HUES6 (cell line): ENCODE results near the gene SH2D1A.

Source experiments
- H3K27ac ChIP-seq: 2 replicates; pipeline ENCODE4 v1.7.0; 2013; ENCODE audit warnings: low read depth, mild to moderate bottlenecking, low read length, inconsistent platforms
- H3K27me3 ChIP-seq: 2 replicates; pipeline ENCODE4 v1.6.1; 2013; ENCODE audit warnings: low read length; ENCODE audit not compliant: control insufficient read depth, insufficient read depth
- H3K36me3 ChIP-seq: 2 replicates; pipeline ENCODE4 v1.6.1; 2013; ENCODE audit warnings: low read length; ENCODE audit not compliant: control insufficient read depth, insufficient read depth
- H3K4me1 ChIP-seq: 2 replicates; pipeline ENCODE4 v1.6.1; 2013; ENCODE audit warnings: low read length; ENCODE audit not compliant: control insufficient read depth, insufficient read depth
- H3K4me3 ChIP-seq: 2 replicates; pipeline ENCODE4 v1.5.1; 2013; ENCODE audit warnings: low read depth, low read length
- H3K9ac ChIP-seq: one replicate; pipeline ENCODE4 v1.6.1; 2013; ENCODE audit warnings: mild to moderate bottlenecking, low read length
- H3K9me3 ChIP-seq: 2 replicates; pipeline ENCODE4 v1.6.1; 2013; ENCODE audit warnings: low read depth, low read length; ENCODE audit not compliant: control insufficient read depth, insufficient read depth

The SH2D1A gene

DNA sequence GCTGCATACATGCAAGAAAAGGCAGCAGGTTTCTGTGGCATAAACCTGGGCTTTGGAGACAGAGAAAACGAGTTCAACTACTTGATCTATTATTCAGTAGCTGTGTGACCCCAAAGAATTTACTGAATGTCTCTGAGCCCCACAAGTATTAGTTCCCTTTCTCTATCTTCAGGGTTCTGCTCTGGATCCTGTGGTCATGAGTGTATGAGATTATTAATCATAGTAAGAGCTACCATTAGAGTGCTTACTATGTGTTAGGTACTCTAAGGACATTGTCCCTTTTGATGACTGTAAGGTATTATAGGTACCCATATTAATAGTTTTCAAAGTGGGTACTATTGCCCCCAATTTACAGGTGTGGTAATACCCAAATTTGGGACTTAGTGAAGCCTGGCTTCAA, 8.4 kb upstream of the SH2D1A start:
- Histone ChIP-seq H3K9me3 (no peaks in the 10 kb centered on the region), H3K27ac (no peak overlapping the region), H3K9ac (no peak overlapping the region), H3K4me3 (no peak overlapping the region), H3K36me3 (no peaks in the 10 kb centered on the region), H3K4me1 (no peaks in the 10 kb centered on the region), H3K27me3 (peaks cover 10% of the 10 kb centered on the region; the same call in 1 of the 2 replicates)

DNA sequence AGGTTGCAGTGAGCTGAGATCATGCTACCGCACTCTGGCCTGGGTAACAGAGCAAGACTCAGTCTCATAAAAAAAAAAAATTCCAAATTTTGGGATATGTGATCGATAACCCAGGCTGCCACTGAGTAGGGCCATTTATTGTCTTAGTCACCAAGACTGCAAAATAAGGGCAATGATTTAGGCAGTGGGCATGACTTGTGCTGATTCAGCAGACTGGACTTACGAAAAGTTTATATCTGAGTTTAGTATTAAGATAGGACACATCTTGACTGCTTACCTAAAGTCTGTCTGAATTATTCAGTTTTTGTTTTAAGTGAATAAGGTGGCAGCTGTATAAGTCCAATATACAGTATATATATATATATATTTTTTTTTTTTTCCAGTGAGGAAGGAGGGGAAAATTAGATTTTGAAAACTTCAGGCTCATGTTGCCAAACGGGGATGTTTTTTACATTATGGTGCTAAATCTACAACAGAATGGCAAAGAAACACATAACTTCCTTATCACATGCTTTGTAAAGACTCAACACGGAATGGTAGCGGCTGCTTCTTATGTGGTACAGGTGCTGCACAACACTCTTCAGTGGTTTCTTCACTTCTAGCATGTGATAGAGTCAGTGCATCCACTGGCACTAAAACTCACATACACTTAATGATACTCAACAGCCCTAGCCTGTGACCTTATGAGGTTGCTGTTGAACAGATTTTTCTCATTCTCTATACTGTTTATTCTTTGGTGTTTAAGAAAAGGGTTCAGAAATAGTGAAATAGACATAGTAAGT, 7.4 kb upstream of the SH2D1A start:
- H3K27me3 ChIP-seq: peaks cover 10% of the 10 kb centered on the region; the same call in 1 of the 2 replicates
- no peaks in the 10 kb centered on the region for H3K4me1 ChIP-seq
- no peak overlapping the region for H3K27ac ChIP-seq
- H3K9me3 ChIP-seq: no peaks in the 10 kb centered on the region
- H3K4me3 ChIP-seq: no peak overlapping the region
- H3K9ac ChIP-seq: no peak overlapping the region
- H3K36me3 ChIP-seq: no peaks in the 10 kb centered on the region

DNA sequence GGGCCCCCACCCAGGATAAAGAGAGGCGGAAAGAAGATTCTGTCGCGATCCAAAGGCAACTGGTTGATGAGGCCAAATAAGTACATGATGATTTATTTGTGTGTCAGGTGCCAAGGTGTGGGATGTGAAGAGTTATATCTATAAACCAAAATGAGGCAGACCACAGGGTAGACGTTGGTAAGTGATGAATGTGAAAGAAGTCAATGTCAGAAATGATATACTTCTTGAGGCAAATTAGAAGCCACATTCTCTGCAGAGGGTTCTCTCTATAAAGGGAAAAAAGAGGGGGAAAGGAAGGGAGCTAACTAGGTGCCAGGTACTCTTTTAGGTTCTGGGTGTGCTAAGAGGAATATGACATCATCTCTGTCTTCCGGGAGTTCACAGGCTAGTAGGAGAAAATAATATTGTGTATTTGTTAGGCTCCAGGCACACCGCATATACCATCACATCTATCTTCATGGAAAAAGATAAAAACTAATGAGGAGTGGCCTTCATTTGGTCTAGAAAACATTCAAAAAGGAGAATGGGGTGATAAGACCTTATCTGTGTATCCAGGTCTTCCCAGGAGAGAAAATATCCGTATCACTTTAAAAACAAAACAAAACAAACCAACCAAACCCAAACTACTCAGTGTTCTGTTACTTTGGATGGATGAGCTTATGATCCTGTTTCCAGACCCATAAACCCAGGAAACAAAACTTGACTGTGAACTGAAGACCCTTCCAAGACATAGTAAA, 4.8 kb upstream of the SH2D1A start:
- Histone ChIP-seq H3K27ac (no peak overlapping the region), H3K9ac (no peak overlapping the region)

DNA sequence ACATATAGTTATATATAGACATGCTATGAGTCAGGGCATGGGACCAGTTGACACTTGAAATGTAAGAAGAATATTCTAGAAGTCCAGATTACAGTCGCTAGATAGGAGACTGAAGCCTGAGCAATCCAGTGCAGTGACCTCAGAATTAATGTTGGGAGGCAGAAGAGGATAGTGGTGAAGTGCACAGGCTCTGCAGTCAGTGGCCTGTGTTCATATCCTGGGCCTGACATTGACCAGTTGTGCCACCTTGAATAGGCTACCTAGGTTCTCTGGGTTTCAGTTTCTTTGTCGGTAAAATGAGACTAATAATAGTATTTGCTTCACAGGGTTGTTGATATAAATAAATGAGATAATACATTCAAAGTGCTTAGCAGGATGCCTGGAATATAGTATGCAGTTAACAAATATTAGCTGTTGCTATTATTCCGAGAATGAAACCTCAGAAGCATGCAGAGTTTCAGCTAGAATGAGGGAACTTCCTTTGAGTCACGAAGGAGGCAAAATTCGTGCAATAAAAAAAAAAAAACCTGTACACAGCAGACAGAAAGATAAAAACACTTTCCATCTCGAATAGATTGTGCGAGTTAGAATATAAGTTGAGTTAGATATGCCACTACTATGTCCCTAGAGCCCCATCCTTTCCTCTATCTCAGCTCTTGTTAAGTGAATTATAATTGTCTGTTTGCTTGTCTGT, 4.0 kb upstream of the SH2D1A start:
- Histone ChIP-seq H3K36me3 (no peaks in the 10 kb centered on the region), H3K9me3 (no peaks in the 10 kb centered on the region), H3K27me3 (no peaks in the 10 kb centered on the region; the same call in 1 of the 2 replicates), H3K4me1 (peaks cover 1% of the 10 kb centered on the region), H3K9ac (no peak overlapping the region), H3K4me3 (no peak overlapping the region), H3K27ac (no peak overlapping the region)

More for the DNA sequence above, 4.8 kb upstream of the SH2D1A start:
- no peaks in the 10 kb centered on the region for H3K4me1 ChIP-seq
- H3K9me3 ChIP-seq: no peaks in the 10 kb centered on the region
- H3K36me3 ChIP-seq: no peaks in the 10 kb centered on the region
- H3K4me3 ChIP-seq: no peak overlapping the region
- H3K27me3 ChIP-seq: no peaks in the 10 kb centered on the region; the same call in 1 of the 2 replicates

DNA sequence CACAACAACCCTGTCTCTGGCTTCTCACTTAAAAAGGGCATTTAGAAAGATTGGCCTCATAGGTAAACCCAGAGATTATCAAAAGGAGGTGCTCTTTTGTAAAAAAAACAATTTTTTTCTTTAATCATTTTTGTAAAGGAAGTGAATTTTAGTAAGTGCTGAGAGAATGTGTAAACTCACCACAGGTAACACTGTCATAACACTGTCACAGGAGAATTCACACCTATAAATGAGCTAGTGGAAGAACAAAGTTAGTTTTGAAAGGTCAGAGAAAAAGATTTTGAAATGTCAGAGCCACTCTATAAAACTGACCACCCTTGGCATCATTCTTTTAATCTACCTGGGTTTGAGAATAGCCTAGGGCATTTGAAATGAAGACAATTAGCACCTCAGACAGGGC, 3.3 kb upstream of the SH2D1A start:
- H3K9me3 ChIP-seq: no peaks in the 10 kb centered on the region
- peaks cover 4% of the 10 kb centered on the region for H3K4me1 ChIP-seq
- no peaks in the 10 kb centered on the region; the same call in 1 of the 2 replicates for H3K27me3 ChIP-seq
- no peak overlapping the region for H3K27ac ChIP-seq
- H3K9ac ChIP-seq: no peak overlapping the region
- no peaks in the 10 kb centered on the region for H3K36me3 ChIP-seq
- H3K4me3 ChIP-seq: no peak overlapping the region

DNA sequence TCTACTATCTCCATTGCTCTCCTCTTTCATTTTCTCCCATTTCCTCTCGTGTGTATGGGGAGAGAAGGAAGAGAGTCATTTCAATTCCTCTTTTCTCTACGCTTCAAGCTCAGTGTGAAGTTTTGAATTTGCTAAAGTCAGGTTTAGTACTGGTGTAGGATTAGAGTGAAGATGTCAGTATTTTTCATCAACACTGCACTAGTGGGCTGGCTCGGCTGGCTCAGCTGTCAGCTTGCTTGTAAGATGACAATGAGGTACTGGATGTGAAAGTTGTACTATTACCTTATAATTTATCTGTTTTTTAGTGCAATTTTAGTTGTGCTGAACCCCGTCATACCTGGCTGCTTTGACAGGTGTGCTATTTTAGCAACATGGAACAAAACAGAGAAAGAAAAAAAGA, 2.1 kb upstream of the SH2D1A start:
- Histone ChIP-seq H3K9ac (no peak overlapping the region), H3K4me3 (no peak overlapping the region), H3K27me3 (no peaks in the 10 kb centered on the region; the same call in 1 of the 2 replicates), H3K27ac (no peak overlapping the region), H3K4me1 (peaks cover 4% of the 10 kb centered on the region), H3K9me3 (no peaks in the 10 kb centered on the region), H3K36me3 (no peaks in the 10 kb centered on the region)

DNA sequence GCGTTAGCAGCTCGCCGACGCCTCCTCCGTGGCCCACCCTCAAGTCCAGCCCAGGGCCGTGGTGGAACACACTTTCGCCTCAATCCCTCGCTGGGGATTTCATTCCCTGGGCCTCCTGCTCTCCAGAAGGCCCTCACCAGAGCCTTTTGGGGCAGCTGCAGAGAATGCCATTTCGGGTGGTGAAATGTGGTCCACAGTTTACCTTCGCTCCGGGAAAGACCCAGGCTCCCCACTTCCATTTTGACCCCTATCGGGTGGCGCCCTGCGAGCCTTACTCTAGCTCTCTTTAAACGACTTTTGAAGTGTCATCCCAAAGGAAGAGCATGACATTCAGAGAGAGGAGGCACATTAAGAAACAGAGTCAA, 496 bp downstream of the SH2D1A start:
- Histone ChIP-seq H3K27me3 (no peaks in the 10 kb centered on the region; the same call in 1 of the 2 replicates), H3K4me1 (peaks cover 4% of the 10 kb centered on the region), H3K4me3 (no peak overlapping the region), H3K9me3 (no peaks in the 10 kb centered on the region), H3K27ac (no peak overlapping the region), H3K9ac (no peak overlapping the region), H3K36me3 (no peaks in the 10 kb centered on the region)

DNA sequence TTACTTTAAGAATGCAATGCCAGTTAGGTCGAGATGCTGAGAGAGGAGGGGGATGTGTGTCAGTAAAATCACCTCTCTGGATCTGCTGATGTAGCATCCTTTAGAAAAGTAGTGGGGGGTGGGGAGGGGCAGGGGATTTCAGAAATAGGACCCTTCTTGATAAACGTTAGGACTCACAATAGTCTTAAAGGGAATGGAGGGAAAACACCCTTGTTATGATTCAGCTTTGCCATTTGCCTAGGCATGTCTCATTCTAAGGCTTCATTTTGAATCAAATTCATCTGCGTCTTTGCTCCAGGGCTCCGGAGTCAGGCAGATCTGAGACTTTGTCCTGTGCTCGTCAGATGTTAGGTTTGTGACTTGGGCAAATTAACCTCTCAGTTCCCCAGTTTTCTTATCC, 879 bp downstream of the SH2D1A start:
- Histone ChIP-seq H3K9me3 (no peaks in the 10 kb centered on the region), H3K27me3 (no peaks in the 10 kb centered on the region; the same call in 1 of the 2 replicates), H3K27ac (no peak overlapping the region), H3K9ac (no peak overlapping the region), H3K36me3 (no peaks in the 10 kb centered on the region), H3K4me1 (peaks cover 4% of the 10 kb centered on the region), H3K4me3 (no peak overlapping the region)

DNA sequence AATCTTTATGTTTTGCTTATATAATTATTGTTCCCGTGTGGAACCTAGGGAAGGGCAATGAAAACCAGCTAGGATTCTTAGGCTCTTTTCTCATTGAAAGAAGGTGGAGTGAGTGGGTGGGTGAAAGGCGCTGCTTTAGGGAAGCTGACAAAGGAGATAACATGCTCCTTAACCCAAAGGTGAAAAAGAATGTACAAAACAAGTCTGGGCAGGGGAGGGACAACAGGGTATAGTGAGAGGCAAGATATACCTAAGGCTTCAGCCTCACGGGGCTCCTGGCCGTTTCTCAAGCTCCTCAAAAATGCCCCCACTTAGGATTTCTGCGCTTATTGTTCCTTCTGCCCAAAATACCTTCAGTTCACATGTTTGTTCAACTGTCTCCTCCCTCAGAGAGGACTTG, 1.8 kb downstream of the SH2D1A start:
- no peak overlapping the region for H3K27ac ChIP-seq
- no peak overlapping the region for H3K4me3 ChIP-seq
- no peaks in the 10 kb centered on the region for H3K36me3 ChIP-seq
- no peak overlapping the region for H3K9ac ChIP-seq
- H3K9me3 ChIP-seq: no peaks in the 10 kb centered on the region
- H3K4me1 ChIP-seq: peaks cover 4% of the 10 kb centered on the region
- no peaks in the 10 kb centered on the region; the same call in 1 of the 2 replicates for H3K27me3 ChIP-seq

DNA sequence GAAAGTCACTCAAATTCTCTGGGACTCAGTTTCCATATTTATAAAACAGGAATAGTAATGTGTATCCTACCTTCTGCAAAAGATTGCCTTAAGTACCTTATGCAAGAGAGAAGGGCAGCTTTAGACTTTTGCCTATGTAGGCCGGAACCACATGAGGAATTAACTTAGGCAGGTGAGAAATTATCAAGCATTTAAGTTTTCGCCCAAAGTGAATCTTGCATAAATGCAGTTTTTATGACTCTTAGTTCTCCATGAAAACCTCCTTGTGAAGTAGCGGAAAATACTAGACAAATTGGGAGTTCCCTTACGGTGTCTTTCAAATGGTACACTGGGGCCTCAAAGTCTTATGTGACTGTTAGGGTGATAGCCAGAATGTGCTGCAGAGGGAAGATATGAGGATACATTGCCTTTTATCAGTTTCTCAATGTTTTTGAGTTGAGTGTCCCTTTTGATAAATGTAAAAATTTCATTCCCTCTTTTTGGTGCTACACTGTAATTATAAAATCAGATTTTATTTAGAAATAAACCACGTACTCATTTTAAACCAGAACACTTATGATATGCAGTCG, 2.6 kb downstream of the SH2D1A start:
- no peaks in the 10 kb centered on the region; the same call in 1 of the 2 replicates for H3K27me3 ChIP-seq
- no peak overlapping the region for H3K9ac ChIP-seq
- H3K36me3 ChIP-seq: no peaks in the 10 kb centered on the region
- H3K4me3 ChIP-seq: no peak overlapping the region
- H3K9me3 ChIP-seq: no peaks in the 10 kb centered on the region
- H3K4me1 ChIP-seq: peaks cover 4% of the 10 kb centered on the region
- no peak overlapping the region for H3K27ac ChIP-seq
